ENCODE data around the gene CNTNAP5.

CNTNAP5 gene

DNA sequence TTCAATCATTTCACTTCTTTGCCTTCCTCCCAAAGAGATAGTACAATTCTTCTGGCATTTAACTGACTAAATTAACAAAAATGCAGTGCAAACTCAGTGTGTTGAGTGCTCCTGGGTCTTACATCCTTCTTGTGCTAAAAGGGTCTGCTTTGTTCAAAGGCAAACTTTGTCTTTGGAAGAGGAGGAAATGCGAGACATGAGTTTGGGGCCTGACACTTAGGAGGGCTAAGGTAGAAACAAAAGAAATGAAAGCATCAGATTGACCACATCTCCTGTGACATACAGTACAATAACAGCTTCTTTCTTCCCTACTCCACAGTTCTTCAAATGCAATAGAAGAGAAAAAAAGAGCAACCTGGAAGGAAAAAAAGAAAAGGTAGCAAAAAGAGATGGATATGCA, 161.7 kb downstream of the CNTNAP5 start:
- DNase-seq (ENCODE audit: low spot score): no peak
- no peak overlapping the region for H3K4me3 ChIP-seq
- TF ChIP-seq, protein P1, sequence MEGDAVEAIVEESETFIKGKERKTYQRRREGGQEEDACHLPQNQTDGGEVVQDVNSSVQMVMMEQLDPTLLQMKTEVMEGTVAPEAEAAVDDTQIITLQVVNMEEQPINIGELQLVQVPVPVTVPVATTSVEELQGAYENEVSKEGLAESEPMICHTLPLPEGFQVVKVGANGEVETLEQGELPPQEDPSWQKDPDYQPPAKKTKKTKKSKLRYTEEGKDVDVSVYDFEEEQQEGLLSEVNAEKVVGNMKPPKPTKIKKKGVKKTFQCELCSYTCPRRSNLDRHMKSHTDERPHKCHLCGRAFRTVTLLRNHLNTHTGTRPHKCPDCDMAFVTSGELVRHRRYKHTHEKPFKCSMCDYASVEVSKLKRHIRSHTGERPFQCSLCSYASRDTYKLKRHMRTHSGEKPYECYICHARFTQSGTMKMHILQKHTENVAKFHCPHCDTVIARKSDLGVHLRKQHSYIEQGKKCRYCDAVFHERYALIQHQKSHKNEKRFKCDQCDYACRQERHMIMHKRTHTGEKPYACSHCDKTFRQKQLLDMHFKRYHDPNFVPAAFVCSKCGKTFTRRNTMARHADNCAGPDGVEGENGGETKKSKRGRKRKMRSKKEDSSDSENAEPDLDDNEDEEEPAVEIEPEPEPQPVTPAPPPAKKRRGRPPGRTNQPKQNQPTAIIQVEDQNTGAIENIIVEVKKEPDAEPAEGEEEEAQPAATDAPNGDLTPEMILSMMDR (IDR thresholded peaks at IDR 0.05): no peak
- H3K27ac ChIP-seq: no peak overlapping the region

DNA sequence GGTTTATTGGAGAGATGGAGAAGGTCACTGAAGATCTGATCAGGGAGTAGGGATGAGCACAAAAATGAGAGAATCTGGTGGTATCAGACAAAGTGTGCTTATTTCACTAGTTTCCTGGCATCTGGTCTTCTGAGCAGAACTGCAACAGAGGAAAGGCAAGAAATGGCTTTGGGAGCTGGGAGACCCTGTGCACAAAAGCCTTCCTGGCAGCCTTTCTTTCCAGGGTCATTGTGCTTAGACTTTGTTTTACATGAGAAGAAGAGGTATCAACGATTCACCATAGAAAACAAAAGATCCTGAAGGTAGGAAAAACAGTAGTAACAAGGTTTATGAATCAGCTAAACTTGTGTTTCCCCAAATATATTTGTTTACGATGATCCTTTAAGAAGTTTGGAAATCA, 162.9 kb downstream of the CNTNAP5 start:
- no peak for DNase-seq (ENCODE audit: low spot score)
- Histone ChIP-seq H3K4me3 (no peak overlapping the region), H3K27ac (no peak overlapping the region)
- TF ChIP-seq, protein P1 (IDR thresholded peaks at IDR 0.05): no peak

DNA sequence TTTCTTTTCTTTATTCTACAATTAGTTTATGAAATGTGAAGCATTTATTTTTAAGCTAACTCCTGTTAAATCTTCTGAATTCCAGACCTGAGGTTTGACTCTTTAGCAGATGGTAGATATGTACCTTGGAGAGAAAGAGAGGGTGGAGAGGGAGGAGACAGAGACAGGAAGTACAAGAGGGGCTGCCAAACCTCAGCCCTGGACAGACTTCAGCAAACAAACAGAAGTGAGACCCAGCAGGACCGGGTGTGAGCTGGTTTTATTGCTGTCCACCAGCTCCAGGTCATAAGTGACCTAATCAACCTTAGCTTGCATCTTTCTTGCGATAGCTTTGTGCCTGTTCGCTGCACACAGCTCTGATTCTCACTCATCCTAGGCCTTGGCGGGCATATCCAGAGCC, 168.6 kb downstream of the CNTNAP5 start:
- no peak overlapping the region for H3K27ac ChIP-seq
- TF ChIP-seq, protein P1 (IDR thresholded peaks at IDR 0.05): no peak

DNA sequence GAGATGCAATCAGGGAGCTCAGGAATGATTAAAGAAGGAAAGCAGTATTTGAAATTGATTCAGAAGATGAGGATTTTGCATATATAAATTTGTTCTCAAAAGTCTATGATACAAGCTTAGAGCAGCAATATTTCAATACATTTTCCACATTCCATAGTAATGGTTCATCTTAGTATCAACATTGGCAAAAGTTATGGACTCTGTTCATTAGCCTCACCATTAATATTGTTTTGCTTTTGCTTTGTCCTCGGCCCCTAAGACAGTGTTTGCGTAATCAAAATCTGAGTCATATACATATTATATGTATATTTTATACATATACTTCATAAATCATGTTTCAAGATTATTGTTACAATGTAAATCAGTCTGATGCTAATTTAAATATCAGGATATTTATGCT, 176.6 kb downstream of the CNTNAP5 start:
- Histone ChIP-seq H3K27ac (no peak overlapping the region), H3K4me3 (no peak overlapping the region)
- TF ChIP-seq, protein P1 (IDR thresholded peaks at IDR 0.05): no peak
- DNase-seq (ENCODE audit: low spot score): no peak

More for the DNA sequence above, 168.6 kb downstream of the CNTNAP5 start:
- H3K4me3 ChIP-seq: no peak overlapping the region
- no peak for DNase-seq (ENCODE audit: low spot score)

DNA sequence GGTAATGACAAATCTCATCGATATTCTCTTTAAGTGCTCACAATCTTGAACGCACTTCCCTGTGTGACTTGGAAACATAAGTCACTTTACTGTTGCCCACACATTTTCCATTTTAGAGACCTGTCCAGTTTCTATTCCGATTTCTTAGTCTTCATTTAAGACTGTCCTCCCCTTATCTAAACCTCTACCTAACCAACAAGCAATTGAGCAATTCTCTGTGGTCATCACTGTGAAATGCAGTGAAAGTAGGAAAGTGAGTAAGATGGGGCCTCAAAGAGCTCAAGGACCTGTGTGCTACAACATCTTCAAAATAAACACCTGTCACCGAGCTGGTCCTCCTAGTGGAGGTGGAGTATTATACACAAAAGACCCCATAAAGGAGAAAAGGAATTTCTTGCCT, 184.4 kb downstream of the CNTNAP5 start:
- Histone ChIP-seq H3K27ac (no peak overlapping the region), H3K4me3 (no peak overlapping the region)
- TF ChIP-seq, protein P1 (IDR thresholded peaks at IDR 0.05): no peak
- DNase-seq (ENCODE audit: low spot score): no peak

DNA sequence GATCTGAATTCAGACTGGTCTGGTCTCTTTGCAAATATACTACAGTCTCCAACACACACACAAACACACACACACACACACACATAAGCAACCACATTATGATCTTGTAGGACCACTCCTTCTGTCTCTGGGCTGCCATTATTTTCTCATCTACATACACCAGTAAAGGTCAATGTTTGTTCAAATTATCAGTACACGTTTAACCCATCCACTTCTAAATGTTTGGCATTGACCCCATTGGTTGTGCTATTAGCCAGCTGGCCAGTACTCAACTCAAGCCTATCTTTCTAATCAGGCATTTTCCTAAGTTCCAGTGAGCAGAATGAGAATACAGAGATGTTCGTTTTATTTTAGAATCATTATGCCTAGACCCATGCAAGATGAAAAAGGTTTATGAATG, 186.4 kb downstream of the CNTNAP5 start:
- TF ChIP-seq, protein P1 (IDR thresholded peaks at IDR 0.05): no peak
- Histone ChIP-seq H3K27ac (no peak overlapping the region), H3K4me3 (no peak overlapping the region)
- no peak for DNase-seq (ENCODE audit: low spot score)

DNA sequence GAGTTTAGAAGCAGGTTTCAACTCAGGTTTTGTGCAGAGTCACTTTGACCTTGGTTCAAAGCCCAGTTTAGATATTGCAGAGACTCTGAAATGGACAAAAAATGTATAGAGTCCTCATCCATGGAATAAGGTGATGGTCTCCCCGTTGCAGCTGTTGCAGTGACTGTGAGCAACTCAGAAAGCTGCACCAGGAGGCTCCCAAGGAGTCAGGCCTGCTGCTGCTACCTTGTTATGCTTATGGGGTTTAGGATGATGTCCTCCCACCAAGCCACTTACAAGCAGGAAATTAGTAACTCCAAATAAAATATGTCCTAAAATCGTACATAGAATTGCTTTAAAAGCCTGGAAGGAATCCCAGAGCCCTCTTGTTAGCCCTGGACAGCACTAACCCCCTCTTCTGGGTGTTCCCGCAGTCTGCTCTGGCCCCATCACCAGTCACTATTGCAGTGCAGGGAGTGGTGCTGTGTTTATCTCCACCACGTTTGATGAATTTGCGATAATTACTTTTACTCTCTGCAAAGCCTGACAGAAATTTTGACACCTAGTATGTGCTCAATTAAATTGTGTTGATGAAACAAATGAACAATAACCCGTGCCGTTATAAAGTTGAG, 189.0 kb downstream of the CNTNAP5 start:
- H3K27ac ChIP-seq: no peak overlapping the region
- TF ChIP-seq, protein P1 (IDR thresholded peaks at IDR 0.05): no peak
- H3K4me3 ChIP-seq: no peak overlapping the region
- no peak for DNase-seq (ENCODE audit: low spot score)

Data from coronary artery (tissue), 2 donors.